HCT116 (cell line): Measurements from ENCODE around the gene TCF20.

Experiments
- CTCF ChIP-seq, 3 experiments: fragments of 200-600 bp in 1 of 3; sonication (generic) in 1 of 3; IDR thresholded peaks in 2 of 3; conservative IDR thresholded peaks in 1 of 3; 2 replicates each; pipeline ENCODE4 v1.5.1; 2012 to 2017; ENCODE audit warnings: low read depth in 2 of 3, low read length in 2 of 3, antibody characterized with exemption in 1 of 3, borderline replicate concordance in 1 of 3, control low read depth in 1 of 3, mild to moderate bottlenecking in 1 of 3, mixed read lengths in 1 of 3, mixed run types in 1 of 3, moderate library complexity in 1 of 3; ENCODE audit not compliant: insufficient read depth in 1 of 3
- EGR1 ChIP-seq: IDR thresholded peaks from 2 replicates; pipeline ENCODE4 v1.6.1; 2012; ENCODE audit warnings: low read depth
- EZH2 ChIP-seq: fragments of 200-600 bp; sonication (generic); IDR thresholded peaks from 2 replicates; pipeline ENCODE4 v1.6.1; 2017; ENCODE audit warnings: antibody characterized with exemption, mixed run types
- FOSL1 ChIP-seq: IDR thresholded peaks from 2 replicates; pipeline ENCODE4 v1.6.1; 2012; ENCODE audit warnings: low read depth
- POLR2A ChIP-seq: IDR thresholded peaks from 2 replicates; pipeline ENCODE4 v1.7.0; 2011; ENCODE audit warnings: borderline replicate concordance; ENCODE audit not compliant: insufficient read depth, insufficient read length; ENCODE audit errors: extremely low read depth
- POLR2AphosphoS5 ChIP-seq: IDR thresholded peaks from 2 replicates; pipeline ENCODE4 v1.6.1; 2011; ENCODE audit warnings: mild to moderate bottlenecking, low read depth, low read length, moderate library complexity
- SIN3A ChIP-seq: IDR thresholded peaks from 2 replicates; pipeline ENCODE4 v1.6.1; 2012; ENCODE audit warnings: low read depth
- TCF7L2 ChIP-seq: IDR thresholded peaks from 2 replicates; pipeline ENCODE4 v1.7.0; 2011; ENCODE audit warnings: borderline replicate concordance, inconsistent platforms; ENCODE audit not compliant: insufficient read depth, insufficient read length; ENCODE audit errors: extremely low read depth

DNA sequence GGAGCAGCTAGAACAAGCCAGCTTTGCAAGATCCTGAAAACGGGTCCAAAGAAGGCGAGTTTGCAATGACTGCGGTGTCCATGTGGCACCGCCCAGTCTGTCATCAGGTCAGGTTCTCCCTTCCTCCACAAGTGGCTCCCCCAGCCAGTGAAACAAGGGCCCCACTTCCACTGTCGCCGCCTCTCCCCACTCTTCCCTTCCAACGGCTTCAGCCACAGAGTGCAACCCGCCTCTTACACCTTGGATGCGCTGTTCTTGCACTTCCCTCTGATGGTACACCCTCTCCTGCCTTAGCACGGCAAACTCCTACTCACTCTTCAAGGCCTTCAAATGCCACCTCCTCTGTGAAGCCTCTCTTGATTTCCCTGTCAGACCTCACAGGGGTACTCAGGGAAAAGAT is 10.8 kb upstream of the TCF20 start:
- no peak for TF ChIP-seq EGR1
- TF ChIP-seq FOSL1, result no peak
- no peak for TF ChIP-seq CTCF (IDR thresholded peaks at IDR 0.05 in 2 of 3, conservative IDR thresholded peaks at IDR 0.05 in 1 of 3; ENCODE audit: borderline replicate concordance in 1 of 3, insufficient read depth in 1 of 3, low read depth in 2 of 3, low read length in 2 of 3)
- no peak for TF ChIP-seq SIN3A
- no peak for TF ChIP-seq POLR2AphosphoS5
- no peak for TF ChIP-seq POLR2A
- TF ChIP-seq TCF7L2, result no peak
- TF ChIP-seq EZH2, result no peak
